Mononuclear cell (primary cell): ENCODE results near the gene LGSN. TPM values are rescaled to one million over a fixed set of nuclear protein-coding genes. Genes with fewer than 3 reads are reported as not detected.
"Not testable (repeated sequence)": the region's sequence is repeated elsewhere in the genome, so short reads cannot be mapped to it uniquely, and the experiment has no call there.

ENCODE experiments used
- H3K27me3 ChIP-seq: 2 replicates; pipeline ENCODE4 v1.6.0; 2011; ENCODE audit warnings: low read length, control low read depth; ENCODE audit not compliant: insufficient read depth
- H3K4me1 ChIP-seq: 2 replicates; pipeline ENCODE4 v1.5.1; 2011; ENCODE audit warnings: mild to moderate bottlenecking, low read length, control low read depth; ENCODE audit not compliant: insufficient read depth
- H3K4me3 ChIP-seq: 2 replicates; pipeline ENCODE4 v1.5.1; 2011; ENCODE audit warnings: mild to moderate bottlenecking, low read length, moderate library complexity
- H3K9me3 ChIP-seq: 2 replicates; pipeline ENCODE4 v1.5.1; 2011; ENCODE audit warnings: low read depth, mild to moderate bottlenecking, control low read depth, low read length
- total RNA-seq: library from RNA; depleted of rRNA; stranded (reverse); fragments of >200 nt; gene quantifications from one replicate; pipeline ENCODE4 v1.2.3, GENCODE V29; 2012

The LGSN gene
- total RNA-seq, 1 donor = not detected

DNA sequence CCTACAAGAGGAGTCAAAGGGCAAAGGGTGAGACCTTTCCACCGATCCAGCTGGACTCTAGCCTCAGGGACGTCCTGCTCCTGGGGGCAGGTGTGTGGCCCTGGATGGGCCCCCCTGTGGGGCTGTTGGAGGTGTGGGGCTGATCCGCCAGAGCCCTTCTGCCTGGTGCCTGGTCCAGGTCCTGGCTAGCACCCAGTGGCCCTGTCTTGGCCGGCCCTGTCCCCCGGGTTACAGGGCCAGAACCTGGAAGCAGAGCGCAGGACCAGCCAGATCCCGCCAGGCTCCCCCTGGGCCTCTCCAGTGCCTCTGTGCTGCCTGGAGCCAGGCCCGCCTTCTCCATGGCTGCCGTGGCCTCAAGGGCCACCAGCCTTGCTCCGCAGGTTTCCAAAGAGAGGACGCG, 89.3 kb downstream of the LGSN start:
- H3K27me3 ChIP-seq, H3K9me3 ChIP-seq, H3K4me1 ChIP-seq, H3K4me3 ChIP-seq: not testable (repeated sequence)

DNA sequence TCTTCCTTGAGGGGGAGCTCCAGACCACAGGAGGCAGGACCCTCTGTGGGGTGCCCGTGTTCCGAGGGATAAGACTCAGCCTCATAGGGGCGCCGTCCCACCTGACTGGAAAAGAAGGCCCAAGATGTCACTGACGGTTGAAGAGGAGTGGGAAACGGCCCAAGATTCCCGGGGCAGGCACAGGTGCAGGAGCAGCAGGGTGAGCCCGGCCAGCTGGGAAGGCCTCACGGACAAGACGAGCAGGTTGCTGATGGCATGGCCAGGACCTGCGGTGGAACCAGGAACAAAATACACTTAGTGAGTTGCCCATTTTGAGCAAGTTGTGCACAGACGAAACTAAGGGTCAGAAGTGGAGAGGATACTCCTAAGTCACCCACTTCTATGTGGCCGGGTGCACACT, 89.8 kb downstream of the LGSN start:
- not testable (repeated sequence) for H3K4me1 ChIP-seq, H3K27me3 ChIP-seq, H3K4me3 ChIP-seq, H3K9me3 ChIP-seq

DNA sequence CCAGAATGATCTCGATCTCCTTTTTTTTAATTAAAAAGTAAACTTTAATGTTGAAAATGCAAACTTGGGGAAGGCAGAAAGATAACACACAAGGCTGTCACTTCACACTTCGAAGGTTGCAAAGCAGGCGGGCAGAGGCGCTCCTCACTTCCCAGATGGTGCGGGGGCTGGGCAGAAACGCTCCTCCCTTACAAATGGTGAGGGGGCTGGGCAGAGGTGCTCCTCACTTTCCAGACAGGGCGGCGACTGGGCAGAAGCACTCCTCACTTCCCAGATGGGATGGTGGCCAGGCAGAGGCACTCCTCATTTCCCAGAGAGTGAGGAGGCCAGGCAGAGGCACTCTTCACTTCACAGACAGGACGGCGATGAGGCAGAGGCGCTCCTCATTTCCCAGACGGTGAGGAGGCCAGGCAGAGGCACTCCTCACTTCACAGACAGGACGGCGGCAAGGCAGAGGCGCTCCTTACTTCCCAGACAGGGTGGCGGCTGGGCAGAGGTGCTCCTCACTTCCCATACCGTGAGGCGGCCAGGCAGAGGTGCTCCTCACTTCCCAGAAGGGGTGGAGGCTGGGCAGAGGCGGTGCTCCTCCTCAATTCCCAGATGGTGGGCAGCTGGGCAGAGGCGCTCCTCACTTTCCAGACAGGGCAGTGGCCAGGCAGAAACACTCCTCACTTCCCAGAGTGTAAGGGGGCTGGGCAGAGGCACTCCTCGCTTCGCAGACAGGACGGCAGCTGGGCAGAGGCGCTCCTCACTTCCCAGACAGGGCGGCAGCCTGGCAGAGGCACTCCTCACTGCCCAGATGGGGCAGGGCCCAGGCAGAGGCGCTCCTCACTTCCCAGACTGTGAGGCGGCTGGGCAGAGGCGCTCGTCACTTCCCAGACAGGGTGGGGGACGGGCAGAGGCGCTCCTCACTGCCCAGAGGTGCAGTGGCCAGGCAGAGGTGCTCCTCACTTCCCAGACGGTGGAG, 91.6 kb downstream of the LGSN start:
- not testable (repeated sequence) for H3K27me3 ChIP-seq, H3K9me3 ChIP-seq, H3K4me3 ChIP-seq, H3K4me1 ChIP-seq

DNA sequence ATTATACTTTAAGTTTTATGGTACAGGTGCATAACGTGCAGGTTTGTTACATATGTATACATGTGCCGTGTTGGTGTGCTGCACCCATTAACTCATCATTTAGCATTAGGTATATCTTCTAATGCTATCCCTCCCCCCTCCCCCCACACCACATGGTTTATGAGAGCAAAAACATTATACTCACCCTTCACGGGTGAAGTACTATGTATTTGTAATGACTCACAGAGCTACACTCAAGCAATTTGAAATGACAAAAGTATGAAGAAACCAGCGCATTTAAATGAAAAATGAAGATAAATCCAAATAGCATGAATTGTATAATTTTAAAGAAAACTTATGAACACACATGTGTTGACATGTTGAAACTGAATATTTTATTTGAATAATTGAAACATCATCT, 93.8 kb downstream of the LGSN start:
- H3K4me3 ChIP-seq, H3K4me1 ChIP-seq, H3K27me3 ChIP-seq, H3K9me3 ChIP-seq: not testable (repeated sequence)

Other genes with a start within 250 kb of the LGSN start
- gene FKBP1C, start 108.5 kb downstream of the LGSN start, total RNA-seq = 0.73 TPM